IMR-90 (cell line): ENCODE data around the gene THADA. TPM values are rescaled to one million over a fixed set of nuclear protein-coding genes. Genes with fewer than 3 reads are reported as not detected.

Experiments used
- ATAC-seq: fragments of 200-7000 bp; cut with Tn5 transposase; 2 replicates; pipeline ENCODE4 v1.9.1; 2020; ENCODE audit warnings: low read depth, mild to moderate bottlenecking, moderate library complexity
- BruUV-seq: library from RNA; stranded (reverse); fragments of 400-500 nt; replicated peaks from 2 replicates; lab custom pipeline; 2021; lab: Mats Ljungman, UMichigan
- CTCF ChIA-PET: fragments of 300-600 bp; formaldehyde crosslinking; extraction: SDS; loops from one replicate; lab custom pipeline; 2021; ENCODE audit warnings: antibody characterized with exemption; lab: Yijun Ruan, JAX
- POLR2A ChIA-PET: fragments of 300-600 bp; sonication (Branson Sonifier 250); formaldehyde crosslinking; loops from one replicate; lab custom pipeline; 2022; ENCODE audit warnings: antibody characterized with exemption; ENCODE audit not compliant: unreplicated experiment; lab: Charles Lee
- DNase-seq: peaks from one replicate; pipeline ENCODE4 v3.0.0; 2013
- H2AFZ ChIP-seq: replicated peaks from 2 replicates; pipeline ENCODE3; 2013; ENCODE audit warnings: low read length, mild to moderate bottlenecking; ENCODE audit not compliant: poor library complexity
- H2AK5ac ChIP-seq: 2 replicates; pipeline ENCODE4 v1.6.1; 2013; ENCODE audit warnings: low read depth, low read length, inconsistent platforms
- H2AK9ac ChIP-seq: replicated peaks from 2 replicates; pipeline ENCODE3; 2013; ENCODE audit warnings: mild to moderate bottlenecking, low read depth, low read length, moderate library complexity; ENCODE audit not compliant: poor library complexity
- H2BK120ac ChIP-seq: 2 replicates; pipeline ENCODE4 v1.6.1; 2013; ENCODE audit warnings: low read depth, low read length, inconsistent platforms
- H2BK15ac ChIP-seq: 3 replicates; pipeline ENCODE4 v1.6.1; 2013; ENCODE audit warnings: low read depth, low read length, inconsistent platforms
- H2BK20ac ChIP-seq: 2 replicates; pipeline ENCODE4 v1.6.1; 2013; ENCODE audit warnings: low read depth, mild to moderate bottlenecking, inconsistent platforms, low read length, moderate library complexity
- H2BK5ac ChIP-seq: 2 replicates; pipeline ENCODE4 v1.6.1; 2013; ENCODE audit warnings: mild to moderate bottlenecking, low read depth, low read length, inconsistent platforms; ENCODE audit not compliant: poor library complexity, severe bottlenecking
- H3K14ac ChIP-seq: replicated peaks from 2 replicates; pipeline ENCODE4 v1.6.1; 2013; ENCODE audit warnings: low read depth, low read length, inconsistent platforms
- H3K18ac ChIP-seq: 2 replicates; pipeline ENCODE4 v1.6.1; 2013; ENCODE audit warnings: low read depth, low read length, control low read depth
- H3K23ac ChIP-seq: 2 replicates; pipeline ENCODE4 v1.6.1; 2013; ENCODE audit warnings: low read depth, low read length, inconsistent platforms
- H3K27ac ChIP-seq: 2 replicates; pipeline ENCODE4 v1.5.1; 2013; ENCODE audit warnings: mild to moderate bottlenecking, control low read depth, low read length; ENCODE audit not compliant: insufficient read depth
- H3K27me3 ChIP-seq: 2 replicates; pipeline ENCODE4 v1.6.1; 2013; ENCODE audit warnings: low read length; ENCODE audit not compliant: control insufficient read depth, insufficient read depth
- H3K36me3 ChIP-seq: 2 replicates; pipeline ENCODE4 v1.6.1; 2013; ENCODE audit warnings: low read length, mixed read lengths; ENCODE audit not compliant: control insufficient read depth, insufficient read depth
- H3K4ac ChIP-seq: 2 replicates; pipeline ENCODE4 v1.6.1; 2013; ENCODE audit warnings: low read depth, low read length, inconsistent platforms
- H3K4me1 ChIP-seq: 2 replicates; pipeline ENCODE4 v1.6.1; 2013; ENCODE audit warnings: low read length, mixed read lengths; ENCODE audit not compliant: control insufficient read depth, insufficient read depth
- H3K4me2 ChIP-seq: 2 replicates; pipeline ENCODE4 v1.6.1; 2013; ENCODE audit warnings: low read depth, mild to moderate bottlenecking, control low read depth, low read length, moderate library complexity
- H3K4me3 ChIP-seq: 2 replicates; pipeline ENCODE4 v1.5.1; 2013; ENCODE audit warnings: low read depth, mild to moderate bottlenecking, control low read depth, low read length, moderate library complexity; ENCODE audit not compliant: insufficient read depth
- H3K56ac ChIP-seq: 2 replicates; pipeline ENCODE4 v1.6.1; 2013; ENCODE audit warnings: low read length, inconsistent platforms; ENCODE audit not compliant: insufficient read depth; ENCODE audit errors: extremely low read depth
- H3K79me1 ChIP-seq, 2 experiments: 2 replicates each; pipeline ENCODE4 v1.6.1; 2013; ENCODE audit warnings: low read length in 2 of 2, inconsistent platforms in 1 of 2, low read depth in 1 of 2
- H3K9ac ChIP-seq: 2 replicates; pipeline ENCODE4 v1.6.1; 2013; ENCODE audit warnings: low read depth, low read length, control low read depth
- H3K9me1 ChIP-seq: 2 replicates; pipeline ENCODE4 v1.6.1; 2013; ENCODE audit warnings: low read length, inconsistent platforms; ENCODE audit not compliant: insufficient read depth
- H3K9me3 ChIP-seq: 2 replicates; pipeline ENCODE4 v1.6.1; 2013; ENCODE audit warnings: low read length; ENCODE audit not compliant: control insufficient read depth, insufficient read depth
- H4K20me1 ChIP-seq: 2 replicates; pipeline ENCODE4 v1.6.1; 2013; ENCODE audit warnings: low read length, inconsistent platforms; ENCODE audit not compliant: insufficient read depth
- H4K5ac ChIP-seq: 2 replicates; pipeline ENCODE4 v1.6.1; 2013; ENCODE audit warnings: mild to moderate bottlenecking, low read depth, low read length, control low read depth
- H4K8ac ChIP-seq, 2 experiments: 2 replicates each; pipeline ENCODE4 v1.6.1; 2013; ENCODE audit warnings: low read depth in 2 of 2, low read length in 2 of 2, control low read depth in 1 of 2, inconsistent platforms in 1 of 2
- H4K91ac ChIP-seq: 2 replicates; pipeline ENCODE4 v1.6.1; 2013; ENCODE audit warnings: low read depth, low read length, inconsistent platforms; ENCODE audit not compliant: insufficient read depth
- BHLHE40 ChIP-seq: fragments of 150-350 bp; IDR thresholded peaks from 2 replicates; pipeline ENCODE4 v1.6.1; 2016; ENCODE audit warnings: mild to moderate bottlenecking, low read depth, low read length
- MAZ ChIP-seq: IDR thresholded peaks from 2 replicates; pipeline ENCODE4 v1.6.1; 2012; ENCODE audit warnings: low read depth, mild to moderate bottlenecking, low read length, improper control_type of control experiment, moderate library complexity, borderline replicate concordance
- WGBS, 2 experiments: methylation state at CpG; one replicate each; pipeline versions ENCODE4 v1.1.5 to v1.1.7; 2013; ENCODE audit warnings: missing lambda C conversion rate in 2 of 2; ENCODE audit not compliant: insufficient read length in 1 of 2; ENCODE audit errors: extremely low coverage in 2 of 2; 5-methylcytosine and 5-hydroxymethylcytosine counted together
- dilution Hi-C: fragments of 300-500 bp; cut with HindIII; formaldehyde crosslinking; loops from one replicate; pipeline ENCODE4 v1.14.3; 2018; ENCODE audit warnings: low sequenced_read_pairs; ENCODE audit not compliant: unreplicated experiment
- in situ Hi-C: fragments of 300-500 bp; cut with MboI; formaldehyde crosslinking; loops from 3 replicates; pipeline ENCODE4 v1.14.3; 2019; ENCODE audit warnings: low sequenced_read_pairs, inconsistent platforms, mixed read lengths
- intact Hi-C: fragments of 100-400 bp; cut with micrococcal nuclease; formaldehyde crosslinking; loops from 2 replicates; pipeline ENCODE4 v1.10.0; 2022
- polyA plus RNA-seq, 3 experiments: library from polyadenylated mRNA; depleted of rRNA; stranded (reverse); fragments of >200 nt; gene quantifications; 2 replicates each; pipeline ENCODE4 v1.2.3, GENCODE V29; 2012; ENCODE audit warnings: low replicate concordance in 1 of 3
- total RNA-seq: library from RNA; depleted of rRNA; stranded (reverse); fragments of >200 nt; gene quantifications from 2 replicates; pipeline ENCODE4 v1.2.3, GENCODE V29; 2012

Gene THADA
- total and polyA plus RNA-seq, 2 of the 4 experiments (the other 2 are of a cell fraction): 10.5 to 21.3 TPM

DNA sequence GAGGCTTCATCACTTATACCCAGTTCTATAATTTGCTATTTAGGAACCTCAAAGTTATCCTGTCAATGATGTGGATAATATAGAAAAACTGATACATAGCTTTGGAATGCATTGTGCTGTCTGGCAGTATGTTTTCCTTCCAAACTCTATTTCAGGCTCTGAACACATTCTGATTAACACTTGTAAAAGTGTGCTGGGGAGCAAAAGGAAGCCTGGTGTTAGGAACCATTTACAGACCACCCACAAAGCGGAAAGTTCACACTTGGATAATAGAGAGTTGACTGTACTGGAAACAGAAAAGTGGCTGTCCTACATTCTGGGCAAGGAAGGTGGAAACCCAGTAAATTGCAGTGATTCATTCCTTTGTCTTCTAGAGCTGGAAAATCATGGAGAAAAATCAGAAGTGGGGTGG lies 254.9 kb downstream of the THADA start:
- Histone ChIP-seq H3K79me1 (peaks cover 0 to 10% of the 10 kb centered on the region in 2 experiments; a peak in 1 of 4 replicates), H4K5ac (peak overlapping the region; percentile 89), H3K9ac (no peak overlapping the region), H3K4ac (peak overlapping the region; percentile 76), H3K4me1 (peaks cover 27% of the 10 kb centered on the region), H3K9me3 (no peaks in the 10 kb centered on the region), H3K56ac (no peak overlapping the region), H3K18ac (peak overlapping the region; percentile 78), H2AK9ac (peak overlapping the region; percentile 79), H2BK15ac (peak overlapping the region; percentile 82; the same call in 2 of the 3 replicates), H2BK5ac (peak overlapping the region; percentile 71), H3K23ac (peak overlapping the region; percentile 70), H3K27ac (peak overlapping the region; percentile 57; the same call in 1 of the 2 replicates), H3K4me3 (no peak overlapping the region), H3K9me1 (peaks cover 23% of the 10 kb centered on the region), H3K14ac (peak overlapping the region; percentile 74), H2BK20ac (peak overlapping the region; percentile 88), H2AK5ac (peak overlapping the region; percentile 94), H3K36me3 (no peaks in the 10 kb centered on the region), H4K20me1 (no peaks in the 10 kb centered on the region; the same call in 1 of the 2 replicates), H3K4me2 (peak overlapping the region; percentile 76), H4K91ac (peak overlapping the region; percentile 61), H2AFZ (peak overlapping the region; percentile 58), H4K8ac (peak overlapping the region; percentile 45 to 74; a peak in 3 of 4 replicates), H3K27me3 (no peaks in the 10 kb centered on the region), H2BK120ac (peak overlapping the region; percentile 84)
- ATAC-seq: peak; percentile 25
- TF ChIP-seq MAZ (no peak), BHLHE40 (peak; percentile 65; the same call in 1 of the 2 replicates)
- no TSS peak for BruUV-seq
- DNase-seq: peak; percentile 63
- intact Hi-C loops (loop anchor here (5.0 kb wide), 1 partner anchor 114 kb away; the partner anchor contains the start of gene ZFP36L2), in situ Hi-C loops (no loop called here), dilution Hi-C loops (no loop called here)
- ChIA-PET CTCF (interaction anchor here (1.0 kb wide), 1 partner anchor 38 kb away, joined by 5 read pairs; no protein-coding TSS in a partner anchor), POLR2A (interaction anchor here (0.6 kb wide), 1 partner anchor 323 kb away, joined by 3 read pairs; no protein-coding TSS in a partner anchor)
- WGBS, 2 experiments: no CpG with 5 or more reads among the region's 1 CpG
